IMR-90 (cell line): Measurements from ENCODE around the gene LIN28A. TPM values are rescaled to one million over a fixed set of nuclear protein-coding genes. Genes with fewer than 3 reads are reported as not detected.

ENCODE experiments used
- ATAC-seq: fragments of 200-7000 bp; cut with Tn5 transposase; 2 replicates; pipeline ENCODE4 v1.9.1; 2020; ENCODE audit warnings: low read depth, mild to moderate bottlenecking, moderate library complexity
- BruUV-seq: library from RNA; stranded (reverse); fragments of 400-500 nt; replicated peaks from 2 replicates; lab custom pipeline; 2021; lab: Mats Ljungman, UMichigan
- CTCF ChIA-PET: fragments of 300-600 bp; formaldehyde crosslinking; extraction: SDS; loops from one replicate; lab custom pipeline; 2021; ENCODE audit warnings: antibody characterized with exemption; lab: Yijun Ruan, JAX
- POLR2A ChIA-PET: fragments of 300-600 bp; sonication (Branson Sonifier 250); formaldehyde crosslinking; loops from one replicate; lab custom pipeline; 2022; ENCODE audit warnings: antibody characterized with exemption; ENCODE audit not compliant: unreplicated experiment; lab: Charles Lee
- DNase-seq: peaks from one replicate; pipeline ENCODE4 v3.0.0; 2013
- H2AFZ ChIP-seq: replicated peaks from 2 replicates; pipeline ENCODE3; 2013; ENCODE audit warnings: low read length, mild to moderate bottlenecking; ENCODE audit not compliant: poor library complexity
- H2AK5ac ChIP-seq: 2 replicates; pipeline ENCODE4 v1.6.1; 2013; ENCODE audit warnings: low read depth, low read length, inconsistent platforms
- H2AK9ac ChIP-seq: replicated peaks from 2 replicates; pipeline ENCODE3; 2013; ENCODE audit warnings: mild to moderate bottlenecking, low read depth, low read length, moderate library complexity; ENCODE audit not compliant: poor library complexity
- H2BK120ac ChIP-seq: 2 replicates; pipeline ENCODE4 v1.6.1; 2013; ENCODE audit warnings: low read depth, low read length, inconsistent platforms
- H2BK15ac ChIP-seq: 3 replicates; pipeline ENCODE4 v1.6.1; 2013; ENCODE audit warnings: low read depth, low read length, inconsistent platforms
- H2BK20ac ChIP-seq: 2 replicates; pipeline ENCODE4 v1.6.1; 2013; ENCODE audit warnings: low read depth, mild to moderate bottlenecking, inconsistent platforms, low read length, moderate library complexity
- H2BK5ac ChIP-seq: 2 replicates; pipeline ENCODE4 v1.6.1; 2013; ENCODE audit warnings: mild to moderate bottlenecking, low read depth, low read length, inconsistent platforms; ENCODE audit not compliant: poor library complexity, severe bottlenecking
- H3K14ac ChIP-seq: replicated peaks from 2 replicates; pipeline ENCODE4 v1.6.1; 2013; ENCODE audit warnings: low read depth, low read length, inconsistent platforms
- H3K18ac ChIP-seq: 2 replicates; pipeline ENCODE4 v1.6.1; 2013; ENCODE audit warnings: low read depth, low read length, control low read depth
- H3K23ac ChIP-seq: 2 replicates; pipeline ENCODE4 v1.6.1; 2013; ENCODE audit warnings: low read depth, low read length, inconsistent platforms
- H3K27ac ChIP-seq: 2 replicates; pipeline ENCODE4 v1.5.1; 2013; ENCODE audit warnings: mild to moderate bottlenecking, control low read depth, low read length; ENCODE audit not compliant: insufficient read depth
- H3K27me3 ChIP-seq: 2 replicates; pipeline ENCODE4 v1.6.1; 2013; ENCODE audit warnings: low read length; ENCODE audit not compliant: control insufficient read depth, insufficient read depth
- H3K36me3 ChIP-seq: 2 replicates; pipeline ENCODE4 v1.6.1; 2013; ENCODE audit warnings: low read length, mixed read lengths; ENCODE audit not compliant: control insufficient read depth, insufficient read depth
- H3K4ac ChIP-seq: 2 replicates; pipeline ENCODE4 v1.6.1; 2013; ENCODE audit warnings: low read depth, low read length, inconsistent platforms
- H3K4me1 ChIP-seq: 2 replicates; pipeline ENCODE4 v1.6.1; 2013; ENCODE audit warnings: low read length, mixed read lengths; ENCODE audit not compliant: control insufficient read depth, insufficient read depth
- H3K4me2 ChIP-seq: 2 replicates; pipeline ENCODE4 v1.6.1; 2013; ENCODE audit warnings: low read depth, mild to moderate bottlenecking, control low read depth, low read length, moderate library complexity
- H3K4me3 ChIP-seq: 2 replicates; pipeline ENCODE4 v1.5.1; 2013; ENCODE audit warnings: low read depth, mild to moderate bottlenecking, control low read depth, low read length, moderate library complexity; ENCODE audit not compliant: insufficient read depth
- H3K56ac ChIP-seq: 2 replicates; pipeline ENCODE4 v1.6.1; 2013; ENCODE audit warnings: low read length, inconsistent platforms; ENCODE audit not compliant: insufficient read depth; ENCODE audit errors: extremely low read depth
- H3K79me1 ChIP-seq, 2 experiments: 2 replicates each; pipeline ENCODE4 v1.6.1; 2013; ENCODE audit warnings: low read length in 2 of 2, inconsistent platforms in 1 of 2, low read depth in 1 of 2
- H3K9ac ChIP-seq: 2 replicates; pipeline ENCODE4 v1.6.1; 2013; ENCODE audit warnings: low read depth, low read length, control low read depth
- H3K9me1 ChIP-seq: 2 replicates; pipeline ENCODE4 v1.6.1; 2013; ENCODE audit warnings: low read length, inconsistent platforms; ENCODE audit not compliant: insufficient read depth
- H3K9me3 ChIP-seq: 2 replicates; pipeline ENCODE4 v1.6.1; 2013; ENCODE audit warnings: low read length; ENCODE audit not compliant: control insufficient read depth, insufficient read depth
- H4K20me1 ChIP-seq: 2 replicates; pipeline ENCODE4 v1.6.1; 2013; ENCODE audit warnings: low read length, inconsistent platforms; ENCODE audit not compliant: insufficient read depth
- H4K5ac ChIP-seq: 2 replicates; pipeline ENCODE4 v1.6.1; 2013; ENCODE audit warnings: mild to moderate bottlenecking, low read depth, low read length, control low read depth
- H4K8ac ChIP-seq, 2 experiments: 2 replicates each; pipeline ENCODE4 v1.6.1; 2013; ENCODE audit warnings: low read depth in 2 of 2, low read length in 2 of 2, control low read depth in 1 of 2, inconsistent platforms in 1 of 2
- H4K91ac ChIP-seq: 2 replicates; pipeline ENCODE4 v1.6.1; 2013; ENCODE audit warnings: low read depth, low read length, inconsistent platforms; ENCODE audit not compliant: insufficient read depth
- CEBPB ChIP-seq: IDR thresholded peaks from 2 replicates; pipeline ENCODE4 v1.6.1; 2012; ENCODE audit warnings: low read depth, low read length, improper control_type of control experiment
- CHD1 ChIP-seq: IDR thresholded peaks from 2 replicates; pipeline ENCODE4 v1.6.1; 2012; ENCODE audit warnings: low read depth, low read length, improper control_type of control experiment
- CTCF ChIP-seq: conservative IDR thresholded peaks from 2 replicates; pipeline ENCODE4 v1.5.1; 2012; ENCODE audit warnings: mild to moderate bottlenecking, low read depth, low read length, improper control_type of control experiment
- ELK1 ChIP-seq: fragments of 150-350 bp; IDR thresholded peaks from 2 replicates; pipeline ENCODE4 v1.6.1; 2016; ENCODE audit warnings: low read depth, mild to moderate bottlenecking, low read length, moderate library complexity, borderline replicate concordance
- FOS ChIP-seq: fragments of 150-350 bp; IDR thresholded peaks from 2 replicates; pipeline ENCODE4 v1.6.1; 2016; ENCODE audit warnings: low read depth, low read length
- MAFK ChIP-seq: IDR thresholded peaks from 2 replicates; pipeline ENCODE4 v1.6.1; 2012; ENCODE audit warnings: low read depth, low read length, improper control_type of control experiment
- MXI1 ChIP-seq: IDR thresholded peaks from 2 replicates; pipeline ENCODE4 v1.6.1; 2012; ENCODE audit warnings: low read depth, mild to moderate bottlenecking, low read length, moderate library complexity, borderline replicate concordance
- NFE2L2 ChIP-seq: fragments of 150-350 bp; IDR thresholded peaks from 2 replicates; pipeline ENCODE4 v1.6.1; 2016; ENCODE audit warnings: low read depth, mild to moderate bottlenecking, low read length
- POLR2A ChIP-seq: IDR thresholded peaks from 2 replicates; pipeline ENCODE4 v1.6.1; 2012; ENCODE audit warnings: mild to moderate bottlenecking, low read depth, low read length
- RAD21 ChIP-seq: IDR thresholded peaks from 2 replicates; pipeline ENCODE4 v1.6.1; 2012; ENCODE audit warnings: low read length, improper control_type of control experiment
- RFX5 ChIP-seq: IDR thresholded peaks from 2 replicates; pipeline ENCODE4 v1.8.0; 2012; ENCODE audit warnings: low read depth, mild to moderate bottlenecking, low read length, moderate library complexity
- SMC3 ChIP-seq: fragments of 150-350 bp; IDR thresholded peaks from 2 replicates; pipeline ENCODE4 v1.6.1; 2016; ENCODE audit warnings: low read depth, mild to moderate bottlenecking, antibody characterized with exemption, low read length, moderate library complexity
- WGBS, 2 experiments: methylation state at CpG; one replicate each; pipeline versions ENCODE4 v1.1.5 to v1.1.7; 2013; ENCODE audit warnings: missing lambda C conversion rate in 2 of 2; ENCODE audit not compliant: insufficient read length in 1 of 2; ENCODE audit errors: extremely low coverage in 2 of 2; 5-methylcytosine and 5-hydroxymethylcytosine counted together
- dilution Hi-C: fragments of 300-500 bp; cut with HindIII; formaldehyde crosslinking; loops from one replicate; pipeline ENCODE4 v1.14.3; 2018; ENCODE audit warnings: low sequenced_read_pairs; ENCODE audit not compliant: unreplicated experiment
- in situ Hi-C: fragments of 300-500 bp; cut with MboI; formaldehyde crosslinking; loops from 3 replicates; pipeline ENCODE4 v1.14.3; 2019; ENCODE audit warnings: low sequenced_read_pairs, inconsistent platforms, mixed read lengths
- intact Hi-C: fragments of 100-400 bp; cut with micrococcal nuclease; formaldehyde crosslinking; loops from 2 replicates; pipeline ENCODE4 v1.10.0; 2022
- polyA plus RNA-seq, 3 experiments: library from polyadenylated mRNA; depleted of rRNA; stranded (reverse); fragments of >200 nt; gene quantifications; 2 replicates each; pipeline ENCODE4 v1.2.3, GENCODE V29; 2012; ENCODE audit warnings: low replicate concordance in 1 of 3
- total RNA-seq: library from RNA; depleted of rRNA; stranded (reverse); fragments of >200 nt; gene quantifications from 2 replicates; pipeline ENCODE4 v1.2.3, GENCODE V29; 2012

Gene LIN28A
- total and polyA plus RNA-seq, 2 of the 4 experiments (the other 2 are of a cell fraction): not detected

GRCh38 chr1:26449868-26450267, 39.3 kb downstream of the LIN28A start:
- WGBS, 2 experiments: 69% methylated on average over 3 of the region's 3 CpGs; no CpG with 5 or more reads in 1 of the 2 experiments
- H3K9me1 ChIP-seq: 0 out of 2 replicates have a peak, but pooled peaks cover 2% of the 10 kb centered on the region
- H3K36me3 ChIP-seq: peaks cover 52% of the 10 kb centered on the region
- dilution Hi-C loops: no loop called here
- no peak overlapping the region for H4K5ac ChIP-seq
- ATAC-seq (no peak), DNase-seq (no peak)
- H2BK20ac ChIP-seq: no peak overlapping the region
- H2AK5ac ChIP-seq: no peak overlapping the region
- no peak overlapping the region for H2AFZ ChIP-seq
- no peaks in the 10 kb centered on the region for H3K27me3 ChIP-seq
- TF ChIP-seq FOS: no peak
- no peak for TF ChIP-seq POLR2A
- no peak for TF ChIP-seq CHD1
- TF ChIP-seq ELK1: no peak
- TF ChIP-seq RAD21: no peak
- TF ChIP-seq NFE2L2: no peak
- TF ChIP-seq MAFK: no peak
- no peak for TF ChIP-seq CEBPB
- TF ChIP-seq SMC3: no peak
- TF ChIP-seq MXI1: no peak
- TF ChIP-seq RFX5: no peak
- TF ChIP-seq CTCF: no peak
- no peak overlapping the region for H4K91ac ChIP-seq
- in situ Hi-C loops: no loop called here
- H4K8ac ChIP-seq: no peak overlapping the region
- ChIA-PET POLR2A (no interaction called here), CTCF (interaction anchor here (0.6 to 1.1 kb wide), 2 partner anchors 33 to 88 kb away, joined by 3 to 4 read pairs; no protein-coding TSS in a partner anchor)
- H3K4me3 ChIP-seq: no peak overlapping the region
- no peak overlapping the region for H3K23ac ChIP-seq
- no peak overlapping the region for H3K14ac ChIP-seq
- BruUV-seq: no TSS peak
- no peaks in the 10 kb centered on the region; the same call in 1 of the 2 replicates for H4K20me1 ChIP-seq
- no peak overlapping the region for H3K18ac ChIP-seq
- no peak overlapping the region for H3K4me2 ChIP-seq
- H3K4ac ChIP-seq: no peak overlapping the region
- H2AK9ac ChIP-seq: no peak overlapping the region
- H3K79me1 ChIP-seq: peaks cover 0 to 6% of the 10 kb centered on the region in 2 experiments; a peak in 2 of 4 replicates
- no peaks in the 10 kb centered on the region for H3K4me1 ChIP-seq
- no peak overlapping the region for H3K9ac ChIP-seq
- H2BK120ac ChIP-seq: no peak overlapping the region
- H3K56ac ChIP-seq: no peak overlapping the region
- H3K9me3 ChIP-seq: no peaks in the 10 kb centered on the region
- intact Hi-C loops: no loop called here
- no peak overlapping the region for H3K27ac ChIP-seq
- H2BK15ac ChIP-seq: no peak overlapping the region
- no peak overlapping the region for H2BK5ac ChIP-seq
